ENCODE results near the gene SASS6.
A peak's percentile ranks its signal among the peaks of the same experiment; 100 is the strongest.
"Not testable (repeated sequence)": the region's sequence is repeated elsewhere in the genome, so short reads cannot be mapped to it uniquely, and the experiment has no call there.

The SASS6 gene

GRCh38 chr1:100050139-100050538, 82.6 kb downstream of the SASS6 start:
- H3K27ac ChIP-seq (replicated peaks), result peak overlapping the region; percentile 3
- no peak for TF ChIP-seq GABPA (IDR thresholded peaks at IDR 0.05; ENCODE audit: low read depth)
- TF ChIP-seq CTCF (IDR thresholded peaks at IDR 0.05; ENCODE audit: insufficient read depth, low read length), result no peak
- no peak for TF ChIP-seq POLR2AphosphoS5 (IDR thresholded peaks at IDR 0.05; ENCODE audit: low read depth)
- TF ChIP-seq REST (IDR thresholded peaks at IDR 0.05; ENCODE audit: insufficient replicate concordance, low read depth), result no peak
- TF ChIP-seq SPI1 (IDR thresholded peaks at IDR 0.05; ENCODE audit: borderline replicate concordance, low read depth), result no peak
- no peak overlapping the region for H3K4me3 ChIP-seq (replicated peaks; ENCODE audit: insufficient read depth, low read length)
- DNase-seq (ENCODE audit: low read depth in 1 of 2, low spot score in 1 of 2), result no peak
- H3K27me3 ChIP-seq (ENCODE audit: insufficient read depth, poor library complexity, severe bottlenecking), result no peaks in the 10 kb centered on the region

GRCh38 chr1:100047235-100047708, 85.5 kb downstream of the SASS6 start:
- DNase-seq (ENCODE audit: low read depth in 1 of 2, low spot score in 1 of 2), result peak in 1 of 2 experiments; percentile 88

GRCh38 chr1:100045206-100045605, 87.5 kb downstream of the SASS6 start:
- Histone ChIP-seq H3K27ac (replicated peaks) (no peak overlapping the region), H3K4me3 (replicated peaks; ENCODE audit: insufficient read depth, low read length) (no peak overlapping the region), H3K27me3 (ENCODE audit: insufficient read depth, poor library complexity, severe bottlenecking) (no peaks in the 10 kb centered on the region)
- TF ChIP-seq POLR2AphosphoS5 (IDR thresholded peaks at IDR 0.05; ENCODE audit: low read depth) (no peak), SPI1 (IDR thresholded peaks at IDR 0.05; ENCODE audit: borderline replicate concordance, low read depth) (peak; percentile 6; the same call in 1 of the 2 replicates)
- no peak for DNase-seq (ENCODE audit: low read depth in 1 of 2, low spot score in 1 of 2)

More at GRCh38 chr1:100047235-100047708, 85.5 kb downstream of the SASS6 start:
- H3K4me3 ChIP-seq (replicated peaks; ENCODE audit: insufficient read depth, low read length); H3K27me3 ChIP-seq (ENCODE audit: insufficient read depth, poor library complexity, severe bottlenecking): not testable (repeated sequence)
- peak; percentile 50; the same call in 1 of the 2 replicates for TF ChIP-seq POLR2AphosphoS5 (IDR thresholded peaks at IDR 0.05; ENCODE audit: low read depth)
- H3K27ac ChIP-seq (replicated peaks), result peak overlapping the region; percentile 75

- Histone ChIP-seq H3K27ac (replicated peaks) (peak overlapping the region; percentile 90), H3K4me3 (replicated peaks; ENCODE audit: insufficient read depth, low read length) (peak overlapping the region; percentile 82), H3K27me3 (ENCODE audit: insufficient read depth, poor library complexity, severe bottlenecking) (no peaks in the 10 kb centered on the region)
- DNase-seq (ENCODE audit: low read depth in 1 of 2, low spot score in 1 of 2), result no peak
- TF ChIP-seq GABPA (IDR thresholded peaks at IDR 0.05; ENCODE audit: low read depth), result no peak
- no peak for TF ChIP-seq POLR2AphosphoS5 (IDR thresholded peaks at IDR 0.05; ENCODE audit: low read depth)
- TF ChIP-seq SPI1 (IDR thresholded peaks at IDR 0.05; ENCODE audit: borderline replicate concordance, low read depth), result no peak
- no peak for TF ChIP-seq REST (IDR thresholded peaks at IDR 0.05; ENCODE audit: insufficient replicate concordance, low read depth)
- no peak for TF ChIP-seq CTCF (IDR thresholded peaks at IDR 0.05; ENCODE audit: insufficient read depth, low read length)
Measured at GRCh38 chr1:100039591-100039990, 93.1 kb downstream of the SASS6 start.

Measured in HL-60 (cell line).